PC-9 (cell line): ENCODE data around the gene SLC9A3. TPM values are rescaled to one million over a fixed set of nuclear protein-coding genes. Genes with fewer than 3 reads are reported as not detected.

Experiments
- BruUV-seq: library from RNA; stranded (reverse); fragments of 400-500 nt; replicated peaks from 2 replicates; lab custom pipeline; 2021; lab: Mats Ljungman, UMichigan
- CTCF ChIA-PET: fragments of 300-600 bp; sonication (Branson Sonifier 250); formaldehyde crosslinking; loops from one replicate; lab custom pipeline; 2022; ENCODE audit warnings: antibody characterized with exemption; lab: Charles Lee
- POLR2A ChIA-PET: fragments of 300-600 bp; sonication (Branson Sonifier 250); formaldehyde crosslinking; loops from one replicate; lab custom pipeline; 2022; ENCODE audit warnings: antibody characterized with exemption; ENCODE audit not compliant: unreplicated experiment; lab: Charles Lee
- DNase-seq, 2 experiments: peaks; one replicate each; pipeline versions ENCODE4 v3.0.0 to v3.0.0-alpha.2; 2015 to 2022; ENCODE audit warnings: mixed read lengths in 1 of 2
- H2AFZ ChIP-seq: fragments of 200-600 bp; sonication (generic); 2 replicates; pipeline ENCODE4 v1.8.1; 2017; ENCODE audit warnings: antibody characterized with exemption
- H3F3A ChIP-seq: fragments of 200-600 bp; sonication (generic); 2 replicates; pipeline ENCODE4 v1.8.1; 2017; ENCODE audit warnings: antibody characterized with exemption, mild to moderate bottlenecking, low read depth; ENCODE audit not compliant: insufficient read depth
- H3K27ac ChIP-seq: fragments of 200-600 bp; sonication (generic); 2 replicates; pipeline ENCODE4 v1.6.1; 2016; ENCODE audit warnings: mixed run types
- H3K27me3 ChIP-seq: fragments of 200-600 bp; sonication (generic); 2 replicates; pipeline ENCODE4 v1.6.1; 2016; ENCODE audit warnings: low read depth, mixed run types; ENCODE audit not compliant: insufficient read depth
- H3K36me3 ChIP-seq: fragments of 200-600 bp; sonication (generic); 2 replicates; pipeline ENCODE4 v1.6.1; 2016; ENCODE audit warnings: low read depth, mixed run types
- H3K4me1 ChIP-seq: fragments of 200-600 bp; sonication (generic); replicated peaks from 2 replicates; pipeline ENCODE4 v1.6.1; 2016; ENCODE audit warnings: mixed run types; ENCODE audit not compliant: insufficient read depth
- H3K4me2 ChIP-seq: fragments of 200-600 bp; sonication (generic); 2 replicates; pipeline ENCODE4 v1.6.1; 2017; ENCODE audit warnings: mixed run types
- H3K4me3 ChIP-seq: fragments of 200-600 bp; sonication (generic); 2 replicates; pipeline ENCODE4 v1.6.1; 2016; ENCODE audit warnings: mixed run types
- H3K79me2 ChIP-seq: fragments of 200-600 bp; sonication (generic); 2 replicates; pipeline ENCODE4 v1.6.1; 2017; ENCODE audit warnings: low read depth, mixed run types
- H3K9me2 ChIP-seq: fragments of 200-600 bp; sonication (generic); 2 replicates; pipeline ENCODE4 v1.8.1; 2017; ENCODE audit warnings: mild to moderate bottlenecking; ENCODE audit not compliant: insufficient read depth
- H3K9me3 ChIP-seq: fragments of 200-600 bp; sonication (generic); 2 replicates; pipeline ENCODE4 v1.8.1; 2016; ENCODE audit warnings: low read depth; ENCODE audit not compliant: insufficient read depth
- H4K20me1 ChIP-seq: fragments of 200-600 bp; sonication (generic); 2 replicates; pipeline ENCODE4 v1.8.1; 2017; ENCODE audit not compliant: insufficient read depth
- EZH2 ChIP-seq: fragments of 200-600 bp; sonication (generic); IDR thresholded peaks from 2 replicates; pipeline ENCODE4 v1.8.0; 2017; ENCODE audit warnings: antibody characterized with exemption, low read depth
- intact Hi-C: fragments of 100-400 bp; cut with micrococcal nuclease; formaldehyde crosslinking; loops from one replicate; pipeline ENCODE4 v1.10.0; 2022; ENCODE audit not compliant: unreplicated experiment
- total RNA-seq: library from RNA; stranded (reverse); gene quantifications from 2 replicates; pipeline ENCODE4 v1.2.3, GENCODE V29; 2021
- TF ChIP-seq, protein P1 (sequence below): fragments of 200-600 bp; sonication (generic); conservative IDR thresholded peaks from 2 replicates; pipeline ENCODE4 v1.6.1; 2017; ENCODE audit warnings: mixed run types, antibody characterized with exemption, mild to moderate bottlenecking, moderate library complexity

SLC9A3 gene
- total RNA-seq, 1 experiment from 2014 or later = 5.6 TPM

DNA sequence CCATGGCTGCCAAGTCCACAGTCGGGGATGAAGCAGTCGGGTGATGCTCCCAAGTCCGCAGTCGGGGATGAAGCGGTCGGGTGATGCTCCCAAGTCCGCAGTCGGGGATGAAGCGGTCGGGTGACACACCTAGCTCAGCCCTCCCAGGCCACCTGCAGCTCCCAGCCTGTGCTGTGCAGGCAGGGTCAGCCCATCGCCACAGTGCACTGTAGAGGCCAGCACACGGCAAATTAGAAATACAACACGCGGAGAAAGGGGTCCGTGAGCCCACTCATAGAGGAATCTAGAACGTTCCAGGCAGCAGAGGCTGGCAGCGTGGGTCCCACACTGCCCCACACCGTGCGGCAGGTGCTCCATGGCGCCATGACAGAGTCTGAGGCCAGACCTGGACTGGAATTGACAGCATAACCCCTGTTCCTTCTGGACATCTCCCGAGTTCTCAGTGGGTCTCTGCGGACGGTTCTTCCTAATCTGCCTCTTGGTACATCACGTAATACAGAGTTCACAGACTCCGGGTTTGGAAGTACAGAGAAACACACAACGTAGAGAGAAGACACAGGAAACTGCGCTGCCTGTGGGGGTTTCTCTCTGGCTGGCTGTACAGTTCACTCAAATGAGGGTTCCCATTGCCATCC lies 89.0 kb downstream of the SLC9A3 start:
- Histone ChIP-seq H3K9me2 (no peaks in the 10 kb centered on the region), H3K4me1 (no peaks in the 10 kb centered on the region), H3K27me3 (no peaks in the 10 kb centered on the region), H3K9me3 (no peaks in the 10 kb centered on the region), H3K27ac (no peak overlapping the region), H3F3A (peaks cover 2% of the 10 kb centered on the region; the same call in 1 of the 2 replicates), H3K79me2 (no peaks in the 10 kb centered on the region), H3K4me2 (no peak overlapping the region), H4K20me1 (peaks cover 6% of the 10 kb centered on the region; the same call in 1 of the 2 replicates), H2AFZ (no peak overlapping the region), H3K4me3 (no peak overlapping the region), H3K36me3 (no peaks in the 10 kb centered on the region)
- TF ChIP-seq EZH2 = no peak
- TF ChIP-seq, protein P1, sequence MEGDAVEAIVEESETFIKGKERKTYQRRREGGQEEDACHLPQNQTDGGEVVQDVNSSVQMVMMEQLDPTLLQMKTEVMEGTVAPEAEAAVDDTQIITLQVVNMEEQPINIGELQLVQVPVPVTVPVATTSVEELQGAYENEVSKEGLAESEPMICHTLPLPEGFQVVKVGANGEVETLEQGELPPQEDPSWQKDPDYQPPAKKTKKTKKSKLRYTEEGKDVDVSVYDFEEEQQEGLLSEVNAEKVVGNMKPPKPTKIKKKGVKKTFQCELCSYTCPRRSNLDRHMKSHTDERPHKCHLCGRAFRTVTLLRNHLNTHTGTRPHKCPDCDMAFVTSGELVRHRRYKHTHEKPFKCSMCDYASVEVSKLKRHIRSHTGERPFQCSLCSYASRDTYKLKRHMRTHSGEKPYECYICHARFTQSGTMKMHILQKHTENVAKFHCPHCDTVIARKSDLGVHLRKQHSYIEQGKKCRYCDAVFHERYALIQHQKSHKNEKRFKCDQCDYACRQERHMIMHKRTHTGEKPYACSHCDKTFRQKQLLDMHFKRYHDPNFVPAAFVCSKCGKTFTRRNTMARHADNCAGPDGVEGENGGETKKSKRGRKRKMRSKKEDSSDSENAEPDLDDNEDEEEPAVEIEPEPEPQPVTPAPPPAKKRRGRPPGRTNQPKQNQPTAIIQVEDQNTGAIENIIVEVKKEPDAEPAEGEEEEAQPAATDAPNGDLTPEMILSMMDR = no peak
- BruUV-seq = no TSS peak
- ChIA-PET CTCF (no interaction called here), POLR2A (interaction anchor here (0.7 kb wide), 1 partner anchor 247 kb away, joined by 4 read pairs; no protein-coding TSS in a partner anchor)
- intact Hi-C loops = no loop called here
- DNase-seq = no peak

DNA sequence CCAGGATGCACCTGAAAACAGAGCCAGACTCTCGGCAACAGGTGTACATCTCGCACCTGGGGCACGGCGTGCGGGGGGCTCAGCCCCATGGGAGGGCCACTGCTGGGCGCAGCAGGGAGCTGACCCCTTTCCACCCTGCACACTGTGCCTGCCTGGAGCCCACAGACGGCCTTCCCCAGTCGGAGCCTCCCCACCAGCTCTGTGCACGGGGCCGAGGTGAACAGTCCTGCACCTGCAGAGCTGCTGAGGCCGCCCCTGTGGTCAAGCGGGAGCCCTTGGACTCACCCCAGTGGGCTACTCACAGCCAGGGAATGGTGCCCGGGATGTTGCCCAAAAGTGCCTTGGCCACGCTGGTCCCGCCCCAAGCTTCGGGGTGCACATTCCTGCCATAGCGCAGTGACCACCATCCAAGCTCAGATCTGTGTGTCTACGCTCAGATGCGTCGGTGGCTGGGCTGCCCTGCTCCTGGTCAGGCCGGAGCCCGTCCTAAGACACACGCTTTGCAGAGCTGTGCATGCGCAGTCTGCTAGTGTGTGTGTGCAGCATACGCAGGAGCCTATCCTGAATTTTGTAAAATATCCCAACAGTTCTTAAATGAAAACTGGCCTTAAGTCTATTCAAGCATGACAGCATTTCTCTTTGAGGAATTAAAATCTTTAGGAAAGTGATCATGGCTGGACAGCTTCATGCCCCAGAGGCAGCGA lies 89.7 kb downstream of the SLC9A3 start:
- Histone ChIP-seq H3K27me3 (no peaks in the 10 kb centered on the region), H3K27ac (no peak overlapping the region), H3K9me3 (no peaks in the 10 kb centered on the region), H3K4me1 (no peaks in the 10 kb centered on the region), H3K4me2 (no peak overlapping the region), H3F3A (no peaks in the 10 kb centered on the region), H3K79me2 (no peaks in the 10 kb centered on the region), H3K9me2 (no peaks in the 10 kb centered on the region), H3K4me3 (no peak overlapping the region), H2AFZ (no peak overlapping the region), H3K36me3 (no peaks in the 10 kb centered on the region), H4K20me1 (peaks cover 7% of the 10 kb centered on the region; the same call in 1 of the 2 replicates)
- ChIA-PET POLR2A (interaction anchor here (0.5 to 0.7 kb wide), 2 partner anchors 8 to 246 kb away, joined by 3 to 4 read pairs; partner anchors contain the start of gene EXOC3), CTCF (interaction anchor here (1.3 kb wide), 1 partner anchor 118 kb away, joined by 5 read pairs; no protein-coding TSS in a partner anchor)
- TF ChIP-seq, protein P1 = no peak
- TF ChIP-seq EZH2 = no peak
- no TSS peak for BruUV-seq
- no peak for DNase-seq
- intact Hi-C loops = loop anchor here (5.0 kb wide), 1 partner anchor 67 kb away; no protein-coding TSS in a partner anchor

DNA sequence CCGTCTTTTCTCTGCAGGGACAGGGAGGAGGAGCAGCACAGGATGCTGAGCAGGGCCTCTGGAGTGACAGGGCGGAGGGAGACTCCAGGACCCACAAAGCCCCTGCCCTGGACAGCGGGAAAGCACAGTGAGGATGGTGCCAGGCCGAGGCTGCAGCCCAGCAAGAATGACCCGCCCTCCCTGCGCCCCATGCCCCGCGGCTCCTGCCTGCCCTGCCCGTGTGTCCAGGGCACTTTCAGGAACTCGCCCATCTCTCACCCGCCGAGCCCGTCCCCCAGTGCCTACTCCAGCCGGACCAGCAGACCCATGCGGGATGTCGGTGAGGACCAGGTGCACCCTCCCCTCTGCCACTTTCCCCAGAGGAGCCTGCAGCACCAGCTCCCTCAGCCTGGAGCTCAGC lies 90.4 kb downstream of the SLC9A3 start:
- H3K4me1 ChIP-seq = no peaks in the 10 kb centered on the region
- H3K9me3 ChIP-seq = no peaks in the 10 kb centered on the region
- peaks cover 7% of the 10 kb centered on the region; the same call in 1 of the 2 replicates for H4K20me1 ChIP-seq
- H3K9me2 ChIP-seq = no peaks in the 10 kb centered on the region
- no peaks in the 10 kb centered on the region for H3F3A ChIP-seq
- H3K4me3 ChIP-seq = no peak overlapping the region
- H3K27me3 ChIP-seq = no peaks in the 10 kb centered on the region
- H3K4me2 ChIP-seq = no peak overlapping the region
- no peaks in the 10 kb centered on the region for H3K36me3 ChIP-seq
- BruUV-seq = no TSS peak
- ChIA-PET POLR2A (no interaction called here), CTCF (interaction anchor here (0.6 to 1.3 kb wide), 3 partner anchors 12 to 117 kb away, joined by 3 to 7 read pairs (median 5); no protein-coding TSS in a partner anchor)
- no peak overlapping the region for H2AFZ ChIP-seq
- intact Hi-C loops = loop anchor here (5.0 kb wide), 1 partner anchor 67 kb away; no protein-coding TSS in a partner anchor
- H3K27ac ChIP-seq = no peak overlapping the region
- DNase-seq = no peak
- TF ChIP-seq, protein P1 = no peak
- TF ChIP-seq EZH2 = no peak
- no peaks in the 10 kb centered on the region for H3K79me2 ChIP-seq
